A375 (cell line): ENCODE data around the gene KRT39. TPM values are rescaled to one million over a fixed set of nuclear protein-coding genes. Genes with fewer than 3 reads are reported as not detected.

ENCODE experiments used
- small RNA-seq: library from RNA; depleted of rRNA; stranded (forward); fragments of <200 nt; gene quantifications from one replicate; pipeline ENCODE3, GENCODE V24; 2014
- total RNA-seq: library from RNA; depleted of rRNA; stranded (reverse); fragments of >200 nt; shearing (Covaris generic); gene quantifications from 2 replicates; pipeline ENCODE4 v1.2.3, GENCODE V29; 2014; rRNA removed

Gene KRT39
- not detected in 2 replicates for total RNA-seq

GRCh38 chr17:40966848-40967247 lies at the start of gene KRT39:
KRT39 (minus strand) TSS chr17:40966948; CDS start chr17:40966856, 92 bp downstream.

GRCh38 chr17:41008811-41009210 lies 42.1 kb upstream of the KRT39 start, which contains the start of gene KRTAP3-1:
KRTAP3-1 (minus strand) TSS chr17:41009128; CDS start chr17:41009074, 54 bp downstream.

GRCh38 chr17:40999563-40999962 lies 32.8 kb upstream of the KRT39 start, which contains the start of gene KRTAP3-2:
KRTAP3-2 (minus strand) TSS chr17:40999906; CDS start chr17:40999853, 53 bp downstream.

GRCh38 chr17:40993839-40994238 lies 27.1 kb upstream of the KRT39 start, which contains the start of gene KRTAP3-3:
KRTAP3-3 (minus strand) TSS chr17:40994164; CDS start chr17:40994097, 67 bp downstream.

GRCh38 chr17:40984226-40984625 lies 17.5 kb upstream of the KRT39 start, which contains the start of gene KRT40:
KRT40 (minus strand) TSS chr17:40984326; CDS start chr17:40984273, 53 bp downstream.

GRCh38 chr17:40937384-40937819 lies 29.3 kb downstream of the KRT39 start, which contains the start of gene KRT23:
KRT23 (minus strand) TSS chr17:40937646; CDS start chr17:40936603, 1,043 bp downstream.

Small RNA genes within 50 kb of the gene (small RNA-seq; reads per million reads assigned to genes)
- not detected for gene KRTAP3-4P

Other genes starting within 250 kb of the KRT39 start
- gene KRT25, start 211.6 kb downstream of the KRT39 start, total RNA-seq, result not detected in 2 replicates
- gene KRT26, start 194.7 kb downstream of the KRT39 start, total RNA-seq, result not detected in 2 replicates
- gene KRT27, start 184.4 kb downstream of the KRT39 start, total RNA-seq, result not detected in 2 replicates
- gene KRT28, start 167.0 kb downstream of the KRT39 start, total RNA-seq, result not detected in 2 replicates
- gene KRT10, start 144.3 kb downstream of the KRT39 start, total RNA-seq, result 30.4 and 38.5 TPM in 2 replicates
- 1.6 and 3.4 TPM in 2 replicates for gene KRT12, start 99.7 kb downstream of the KRT39 start, total RNA-seq
- 0.08 TPM in 1 of 2 replicates, not detected in the other for gene KRT20, start 81.7 kb downstream of the KRT39 start, total RNA-seq
- gene KRT23, start 29.3 kb downstream of the KRT39 start, total RNA-seq, result 0.08 TPM in 1 of 2 replicates, not detected in the other
- not detected in 2 replicates for gene KRT40, start 17.4 kb upstream of the KRT39 start, total RNA-seq
- not detected in 2 replicates for gene KRTAP3-3, start 27.2 kb upstream of the KRT39 start, total RNA-seq
- not detected in 2 replicates for gene KRTAP3-2, start 33.0 kb upstream of the KRT39 start, total RNA-seq
- gene KRTAP3-1, start 42.2 kb upstream of the KRT39 start, total RNA-seq, result not detected in 2 replicates
- not detected in 2 replicates for gene KRTAP1-5, start 60.3 kb upstream of the KRT39 start, total RNA-seq
- gene KRTAP1-4, start 63.2 kb upstream of the KRT39 start, total RNA-seq, result not detected in 2 replicates
- gene KRTAP1-3, start 67.9 kb upstream of the KRT39 start, total RNA-seq, result not detected in 2 replicates
- gene KRTAP1-1, start 74.5 kb upstream of the KRT39 start, total RNA-seq, result not detected in 2 replicates
- not detected in 2 replicates for gene KRTAP2-1, start 80.4 kb upstream of the KRT39 start, total RNA-seq
- gene KRTAP2-2, start 88.3 kb upstream of the KRT39 start, total RNA-seq, result not detected in 2 replicates
- gene KRTAP2-3, start 93.2 kb upstream of the KRT39 start, total RNA-seq, result 0.29 TPM in 1 of 2 replicates, not detected in the other
- gene KRTAP2-4, start 98.9 kb upstream of the KRT39 start, total RNA-seq, result not detected in 2 replicates
- gene KRTAP4-7, start 117.2 kb upstream of the KRT39 start, total RNA-seq, result not detected in 2 replicates
- gene KRTAP4-8, start 131.2 kb upstream of the KRT39 start, total RNA-seq, result not detected in 2 replicates
- not detected in 2 replicates for gene KRTAP4-16, start 135.3 kb upstream of the KRT39 start, total RNA-seq
- gene KRTAP4-9, start 138.4 kb upstream of the KRT39 start, total RNA-seq, result not detected in 2 replicates
- gene KRTAP4-11, start 151.4 kb upstream of the KRT39 start, total RNA-seq, result not detected in 2 replicates
- gene KRTAP4-12, start 157.2 kb upstream of the KRT39 start, total RNA-seq, result not detected in 2 replicates
- not detected in 2 replicates for gene KRTAP4-6, start 173.6 kb upstream of the KRT39 start, total RNA-seq
- not detected in 2 replicates for gene KRTAP4-5, start 182.9 kb upstream of the KRT39 start, total RNA-seq
- not detected in 2 replicates for gene KRTAP4-4, start 193.8 kb upstream of the KRT39 start, total RNA-seq
- gene KRTAP4-3, start 201.3 kb upstream of the KRT39 start, total RNA-seq, result not detected in 2 replicates
- gene KRTAP4-2, start 211.3 kb upstream of the KRT39 start, total RNA-seq, result not detected in 2 replicates
- not detected in 2 replicates for gene KRTAP4-1, start 218.0 kb upstream of the KRT39 start, total RNA-seq
- not detected in 2 replicates for gene KRTAP9-1, start 222.9 kb upstream of the KRT39 start, total RNA-seq